K562 (cell line): Measurements from ENCODE around the gene KCNK1. TPM values are rescaled to one million over a fixed set of nuclear protein-coding genes. Genes with fewer than 3 reads are reported as not detected.
A peak's percentile ranks its signal among the peaks of the same experiment; 100 is the strongest.

Experiments used
- CBX5 ChIP-seq: IDR thresholded peaks from 2 replicates; pipeline ENCODE4 v1.6.1; 2014; ENCODE audit warnings: low read depth, borderline replicate concordance
- CREB1 ChIP-seq, 2 experiments: sonication (generic) in 1 of 2; formaldehyde crosslinking in 1 of 2; IDR thresholded peaks; 2 replicates each; pipeline versions ENCODE4 v1.6.1 to v1.8.0; 2012 to 2022; ENCODE audit warnings: inconsistent platforms in 1 of 2, mild to moderate bottlenecking in 1 of 2, missing genetic modification reagents in 1 of 2, moderate library complexity in 1 of 2
- FOSL1 ChIP-seq: fragments of 200-800 bp; sonication (Bioruptor generic); conservative IDR thresholded peaks from 2 replicates; pipeline ENCODE4 v1.6.1; 2016; ENCODE audit warnings: missing genetic modification characterization, missing compliant biosample characterization
- HDAC8 ChIP-seq: fragments of 450-650 bp; IDR thresholded peaks from 2 replicates; pipeline ENCODE4 v1.6.1; 2016; ENCODE audit warnings: mild to moderate bottlenecking, missing genetic modification characterization, moderate library complexity, missing compliant biosample characterization
- KDM5B ChIP-seq: fragments of 200-600 bp; sonication (generic); IDR thresholded peaks from 2 replicates; pipeline ENCODE4 v1.6.1; 2012; ENCODE audit warnings: low read depth, mild to moderate bottlenecking, moderate library complexity, low read length, control low read depth, inconsistent platforms; ENCODE audit not compliant: insufficient replicate concordance
- NR3C1 ChIP-seq: sonication (generic); formaldehyde crosslinking; IDR thresholded peaks from 2 replicates; pipeline ENCODE4 v1.8.1; 2022; ENCODE audit warnings: missing genetic modification reagents
- PML ChIP-seq: IDR thresholded peaks from 2 replicates; pipeline ENCODE4 v1.6.1; 2012; ENCODE audit warnings: low read length, inconsistent platforms
- SMARCE1 ChIP-seq: fragments of 450-650 bp; IDR thresholded peaks from 2 replicates; pipeline ENCODE4 v1.7.1; 2016; ENCODE audit warnings: mild to moderate bottlenecking
- ZEB2 ChIP-seq: fragments of 450-650 bp; IDR thresholded peaks from 2 replicates; pipeline ENCODE4 v1.6.1; 2016
- ZNF785 ChIP-seq: fragments of 250-450 bp; sonication (Bioruptor Pico); IDR thresholded peaks from 2 replicates; pipeline ENCODE4 v1.4.0; 2020; ENCODE audit warnings: mild to moderate bottlenecking
- polyA plus RNA-seq, 8 experiments: library from polyadenylated mRNA; depleted of rRNA in 4 of 8; stranded (reverse) in 5 of 8; unstranded in 3 of 8; fragments of >200 nt; fragmentation: Nextera tagmentation in 2 of 8; fragmentation: Illumina TruSeq in 1 of 8; extraction: Ambion mirVana in 2 of 8; extraction: Trizol in 1 of 8; gene quantifications; 2 replicates each; pipeline versions ENCODE4 v1.2.1 to v1.2.3, GENCODE V29; 2011 to 2014; ENCODE audit warnings: inconsistent platforms in 1 of 8, missing spikeins in 1 of 8
- total RNA-seq, 7 experiments: library from RNA; depleted of rRNA in 6 of 7; stranded (reverse); fragments of >200 nt in 6 of 7; fragmentation: Illumina TruSeq in 2 of 7; extraction: Trizol in 2 of 7; gene quantifications; 2 replicates each; pipeline versions ENCODE4 v1.2.1 to v1.2.3, GENCODE V29; 2011 to 2021; ENCODE audit warnings: low replicate concordance in 1 of 7
- TF ChIP-seq, protein P1 (sequence below), 2 experiments: fragments of 450-650 bp; formaldehyde crosslinking in 1 of 2; IDR thresholded peaks; 2 replicates each; pipeline versions ENCODE4 v1.4.0 to v1.6.1; 2014 to 2020; ENCODE audit warnings: mild to moderate bottlenecking in 2 of 2, borderline replicate concordance in 1 of 2, low read depth in 1 of 2
- TF ChIP-seq, protein P2 (sequence below): IDR thresholded peaks from 3 replicates; pipeline ENCODE4 v1.6.1; 2011; ENCODE audit warnings: borderline replicate concordance, mild to moderate bottlenecking, moderate library complexity; ENCODE audit not compliant: insufficient read length; ENCODE audit errors: extremely low read depth
- TF ChIP-seq, protein P3 (sequence below): fragments of 450-650 bp; IDR thresholded peaks from 2 replicates; pipeline ENCODE4 v1.7.1; 2018; ENCODE audit warnings: mild to moderate bottlenecking, low read depth; ENCODE audit not compliant: partially characterized antibody

KCNK1 gene
- total and polyA plus RNA-seq, 9 of the 15 experiments (the other 6 are each of a cell fraction or from before 2014, with no cell fraction given) = 3.1 to 22.7 (median 6.0) TPM

DNA sequence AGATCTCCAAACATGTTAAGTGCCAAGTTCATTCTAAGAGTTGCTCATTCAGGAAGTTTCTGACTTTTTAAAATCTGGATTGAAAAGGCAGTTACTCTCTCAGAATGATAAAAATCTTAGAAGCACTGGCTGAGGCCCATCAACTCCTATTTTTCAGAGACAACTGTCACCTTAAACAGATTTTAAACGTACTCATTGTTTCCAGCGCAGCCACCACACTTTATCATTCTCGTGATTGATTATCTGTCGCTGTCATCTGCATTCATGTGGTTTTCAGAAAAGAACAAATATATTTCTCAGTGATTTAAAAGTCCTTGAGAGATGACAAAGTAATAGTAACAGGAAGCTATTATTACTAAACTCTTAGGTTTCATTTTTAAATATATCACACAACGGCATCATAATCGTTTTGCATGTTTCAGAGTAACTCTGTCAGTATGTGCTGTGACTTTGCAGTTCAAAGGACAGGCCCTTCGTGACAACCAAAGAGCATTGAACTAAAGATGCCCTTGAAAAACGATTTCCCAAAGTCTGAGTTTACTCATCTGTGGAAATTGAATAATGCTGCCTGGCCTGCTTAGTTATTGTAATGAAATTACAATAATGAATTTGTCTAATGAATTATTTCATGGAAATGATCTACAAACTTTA, 14.9 kb upstream of the KCNK1 start (continued):
- TF ChIP-seq, protein P1, sequence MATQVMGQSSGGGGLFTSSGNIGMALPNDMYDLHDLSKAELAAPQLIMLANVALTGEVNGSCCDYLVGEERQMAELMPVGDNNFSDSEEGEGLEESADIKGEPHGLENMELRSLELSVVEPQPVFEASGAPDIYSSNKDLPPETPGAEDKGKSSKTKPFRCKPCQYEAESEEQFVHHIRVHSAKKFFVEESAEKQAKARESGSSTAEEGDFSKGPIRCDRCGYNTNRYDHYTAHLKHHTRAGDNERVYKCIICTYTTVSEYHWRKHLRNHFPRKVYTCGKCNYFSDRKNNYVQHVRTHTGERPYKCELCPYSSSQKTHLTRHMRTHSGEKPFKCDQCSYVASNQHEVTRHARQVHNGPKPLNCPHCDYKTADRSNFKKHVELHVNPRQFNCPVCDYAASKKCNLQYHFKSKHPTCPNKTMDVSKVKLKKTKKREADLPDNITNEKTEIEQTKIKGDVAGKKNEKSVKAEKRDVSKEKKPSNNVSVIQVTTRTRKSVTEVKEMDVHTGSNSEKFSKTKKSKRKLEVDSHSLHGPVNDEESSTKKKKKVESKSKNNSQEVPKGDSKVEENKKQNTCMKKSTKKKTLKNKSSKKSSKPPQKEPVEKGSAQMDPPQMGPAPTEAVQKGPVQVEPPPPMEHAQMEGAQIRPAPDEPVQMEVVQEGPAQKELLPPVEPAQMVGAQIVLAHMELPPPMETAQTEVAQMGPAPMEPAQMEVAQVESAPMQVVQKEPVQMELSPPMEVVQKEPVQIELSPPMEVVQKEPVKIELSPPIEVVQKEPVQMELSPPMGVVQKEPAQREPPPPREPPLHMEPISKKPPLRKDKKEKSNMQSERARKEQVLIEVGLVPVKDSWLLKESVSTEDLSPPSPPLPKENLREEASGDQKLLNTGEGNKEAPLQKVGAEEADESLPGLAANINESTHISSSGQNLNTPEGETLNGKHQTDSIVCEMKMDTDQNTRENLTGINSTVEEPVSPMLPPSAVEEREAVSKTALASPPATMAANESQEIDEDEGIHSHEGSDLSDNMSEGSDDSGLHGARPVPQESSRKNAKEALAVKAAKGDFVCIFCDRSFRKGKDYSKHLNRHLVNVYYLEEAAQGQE (IDR thresholded peaks at IDR 0.05; ENCODE audit: borderline replicate concordance) = 0 out of 2 replicates have a peak, but pooled peaks have one; percentile 10
- TF ChIP-seq, protein P1 (CRISPR knock-in tag; IDR thresholded peaks at IDR 0.05; ENCODE audit: low read depth) = no peak
- TF ChIP-seq PML (no peak), ZNF785 (CRISPR knock-in tag) (no peak), KDM5B (no peak), CREB1 (IDR thresholded peaks at IDR 0.05) (no peak), CREB1 (CRISPR knock-in tag; IDR thresholded peaks at IDR 0.05) (no peak), SMARCE1 (peak; percentile 63; the same call in 1 of the 2 replicates), NR3C1 (CRISPR knock-in tag) (no peak), CBX5 (no peak), ZEB2 (no peak), HDAC8 (tag) (no peak), FOSL1 (peak; percentile 87)
- TF ChIP-seq, protein P2, sequence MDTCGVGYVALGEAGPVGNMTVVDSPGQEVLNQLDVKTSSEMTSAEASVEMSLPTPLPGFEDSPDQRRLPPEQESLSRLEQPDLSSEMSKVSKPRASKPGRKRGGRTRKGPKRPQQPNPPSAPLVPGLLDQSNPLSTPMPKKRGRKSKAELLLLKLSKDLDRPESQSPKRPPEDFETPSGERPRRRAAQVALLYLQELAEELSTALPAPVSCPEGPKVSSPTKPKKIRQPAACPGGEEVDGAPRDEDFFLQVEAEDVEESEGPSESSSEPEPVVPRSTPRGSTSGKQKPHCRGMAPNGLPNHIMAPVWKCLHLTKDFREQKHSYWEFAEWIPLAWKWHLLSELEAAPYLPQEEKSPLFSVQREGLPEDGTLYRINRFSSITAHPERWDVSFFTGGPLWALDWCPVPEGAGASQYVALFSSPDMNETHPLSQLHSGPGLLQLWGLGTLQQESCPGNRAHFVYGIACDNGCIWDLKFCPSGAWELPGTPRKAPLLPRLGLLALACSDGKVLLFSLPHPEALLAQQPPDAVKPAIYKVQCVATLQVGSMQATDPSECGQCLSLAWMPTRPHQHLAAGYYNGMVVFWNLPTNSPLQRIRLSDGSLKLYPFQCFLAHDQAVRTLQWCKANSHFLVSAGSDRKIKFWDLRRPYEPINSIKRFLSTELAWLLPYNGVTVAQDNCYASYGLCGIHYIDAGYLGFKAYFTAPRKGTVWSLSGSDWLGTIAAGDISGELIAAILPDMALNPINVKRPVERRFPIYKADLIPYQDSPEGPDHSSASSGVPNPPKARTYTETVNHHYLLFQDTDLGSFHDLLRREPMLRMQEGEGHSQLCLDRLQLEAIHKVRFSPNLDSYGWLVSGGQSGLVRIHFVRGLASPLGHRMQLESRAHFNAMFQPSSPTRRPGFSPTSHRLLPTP = no peak
- TF ChIP-seq, protein P3, sequence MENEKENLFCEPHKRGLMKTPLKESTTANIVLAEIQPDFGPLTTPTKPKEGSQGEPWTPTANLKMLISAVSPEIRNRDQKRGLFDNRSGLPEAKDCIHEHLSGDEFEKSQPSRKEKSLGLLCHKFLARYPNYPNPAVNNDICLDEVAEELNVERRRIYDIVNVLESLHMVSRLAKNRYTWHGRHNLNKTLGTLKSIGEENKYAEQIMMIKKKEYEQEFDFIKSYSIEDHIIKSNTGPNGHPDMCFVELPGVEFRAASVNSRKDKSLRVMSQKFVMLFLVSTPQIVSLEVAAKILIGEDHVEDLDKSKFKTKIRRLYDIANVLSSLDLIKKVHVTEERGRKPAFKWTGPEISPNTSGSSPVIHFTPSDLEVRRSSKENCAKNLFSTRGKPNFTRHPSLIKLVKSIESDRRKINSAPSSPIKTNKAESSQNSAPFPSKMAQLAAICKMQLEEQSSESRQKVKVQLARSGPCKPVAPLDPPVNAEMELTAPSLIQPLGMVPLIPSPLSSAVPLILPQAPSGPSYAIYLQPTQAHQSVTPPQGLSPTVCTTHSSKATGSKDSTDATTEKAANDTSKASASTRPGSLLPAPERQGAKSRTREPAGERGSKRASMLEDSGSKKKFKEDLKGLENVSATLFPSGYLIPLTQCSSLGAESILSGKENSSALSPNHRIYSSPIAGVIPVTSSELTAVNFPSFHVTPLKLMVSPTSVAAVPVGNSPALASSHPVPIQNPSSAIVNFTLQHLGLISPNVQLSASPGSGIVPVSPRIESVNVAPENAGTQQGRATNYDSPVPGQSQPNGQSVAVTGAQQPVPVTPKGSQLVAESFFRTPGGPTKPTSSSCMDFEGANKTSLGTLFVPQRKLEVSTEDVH = no peak
